Measurements from ENCODE around the gene EVX2. TPM values are rescaled to one million over a fixed set of nuclear protein-coding genes. Genes with fewer than 3 reads are reported as not detected.

EVX2 gene
- total RNA-seq, 1 experiment from 2014 or later, result not detected

DNA sequence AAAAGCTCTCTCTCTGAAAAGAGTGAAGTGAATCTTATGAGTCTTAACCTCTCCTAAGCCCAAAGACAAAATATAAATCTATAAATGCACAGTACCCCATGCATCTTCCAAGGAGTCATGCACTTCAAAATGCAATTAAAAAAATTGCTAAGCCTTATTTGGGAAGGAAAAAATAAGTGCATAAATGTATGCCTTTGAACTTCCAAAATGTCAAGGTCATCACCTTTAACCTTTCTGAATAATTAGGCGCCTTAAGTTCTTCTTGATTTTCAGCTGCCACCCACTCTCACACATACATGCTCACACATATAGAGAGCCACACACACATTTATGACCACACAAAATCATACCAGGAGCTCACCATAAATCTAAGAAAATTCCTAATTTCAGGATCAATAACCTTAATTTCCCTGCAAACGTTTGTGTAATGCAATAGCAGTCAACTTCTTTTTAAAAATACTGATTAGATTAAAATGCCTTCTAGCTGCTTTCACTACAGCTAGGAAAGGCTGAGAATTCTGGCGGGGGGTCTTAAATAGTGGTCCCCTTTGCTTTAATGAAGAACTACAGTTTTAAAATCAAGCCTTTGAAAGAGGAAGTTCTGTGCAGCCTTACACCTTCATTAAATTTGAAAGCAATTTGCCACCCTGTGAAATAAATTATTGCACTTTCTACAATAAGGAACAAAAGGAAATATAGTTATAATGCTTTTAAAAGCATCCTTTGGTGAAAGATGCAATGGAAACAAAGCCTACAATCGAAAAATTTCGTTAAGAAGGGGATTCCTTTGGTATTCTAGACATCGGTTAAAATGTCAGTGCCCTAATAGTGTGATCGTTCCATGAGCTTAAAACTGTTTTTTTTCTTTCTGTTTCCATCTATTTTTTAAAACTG, 26.9 kb upstream of the EVX2 start:
- no peak for DNase-seq (ENCODE audit: low spot score)
- in situ Hi-C loops (cut with HindIII; ENCODE audit: low sequenced_read_pairs), result no loop called here

GRCh38 chr2:176109946-176110345, 26.2 kb upstream of the EVX2 start:
- no peak for DNase-seq (ENCODE audit: low spot score)
- in situ Hi-C loops (cut with HindIII; ENCODE audit: low sequenced_read_pairs), result no loop called here

DNA sequence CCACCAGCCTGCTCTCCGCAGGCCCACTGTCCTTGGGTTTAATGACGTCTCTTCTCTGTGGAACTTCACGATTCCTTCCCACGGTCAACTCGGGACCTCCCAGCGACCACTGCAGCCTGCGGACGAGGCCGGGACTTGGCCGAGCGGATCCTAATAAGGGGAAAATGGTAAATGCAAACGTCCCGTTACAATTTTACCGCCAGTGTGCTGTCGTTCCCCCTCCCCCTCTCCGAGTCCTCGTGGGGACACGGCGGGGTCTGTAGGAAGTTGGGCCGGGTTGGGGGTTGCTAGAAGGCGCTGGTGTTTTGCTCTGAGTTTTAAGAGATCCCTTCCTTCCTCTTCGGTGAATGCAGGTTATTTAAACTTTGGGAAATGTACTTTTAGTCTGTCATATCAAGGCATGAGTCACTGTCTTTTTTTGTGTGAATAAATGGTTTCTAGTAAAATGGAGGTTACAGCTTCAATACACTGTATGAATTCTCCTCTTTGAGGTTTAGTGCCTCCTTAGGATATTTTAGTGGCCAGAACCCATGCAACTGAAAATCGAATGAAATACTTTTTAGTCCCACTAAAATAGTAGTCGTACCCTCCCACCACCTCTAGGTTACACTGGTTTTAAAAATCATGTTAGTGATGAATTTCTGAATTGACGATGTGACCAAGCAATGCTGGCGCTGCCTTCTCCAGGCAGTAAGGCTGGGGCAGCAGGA, 25.6 kb upstream of the EVX2 start:
- DNase-seq (ENCODE audit: low spot score), result no peak
- in situ Hi-C loops (cut with HindIII; ENCODE audit: low sequenced_read_pairs), result no loop called here

- in situ Hi-C loops (cut with HindIII; ENCODE audit: low sequenced_read_pairs), result no loop called here
- DNase-seq (ENCODE audit: low spot score), result no peak
Measured at GRCh38 chr2:176107731-176108181, 24.0 kb upstream of the EVX2 start.

DNA sequence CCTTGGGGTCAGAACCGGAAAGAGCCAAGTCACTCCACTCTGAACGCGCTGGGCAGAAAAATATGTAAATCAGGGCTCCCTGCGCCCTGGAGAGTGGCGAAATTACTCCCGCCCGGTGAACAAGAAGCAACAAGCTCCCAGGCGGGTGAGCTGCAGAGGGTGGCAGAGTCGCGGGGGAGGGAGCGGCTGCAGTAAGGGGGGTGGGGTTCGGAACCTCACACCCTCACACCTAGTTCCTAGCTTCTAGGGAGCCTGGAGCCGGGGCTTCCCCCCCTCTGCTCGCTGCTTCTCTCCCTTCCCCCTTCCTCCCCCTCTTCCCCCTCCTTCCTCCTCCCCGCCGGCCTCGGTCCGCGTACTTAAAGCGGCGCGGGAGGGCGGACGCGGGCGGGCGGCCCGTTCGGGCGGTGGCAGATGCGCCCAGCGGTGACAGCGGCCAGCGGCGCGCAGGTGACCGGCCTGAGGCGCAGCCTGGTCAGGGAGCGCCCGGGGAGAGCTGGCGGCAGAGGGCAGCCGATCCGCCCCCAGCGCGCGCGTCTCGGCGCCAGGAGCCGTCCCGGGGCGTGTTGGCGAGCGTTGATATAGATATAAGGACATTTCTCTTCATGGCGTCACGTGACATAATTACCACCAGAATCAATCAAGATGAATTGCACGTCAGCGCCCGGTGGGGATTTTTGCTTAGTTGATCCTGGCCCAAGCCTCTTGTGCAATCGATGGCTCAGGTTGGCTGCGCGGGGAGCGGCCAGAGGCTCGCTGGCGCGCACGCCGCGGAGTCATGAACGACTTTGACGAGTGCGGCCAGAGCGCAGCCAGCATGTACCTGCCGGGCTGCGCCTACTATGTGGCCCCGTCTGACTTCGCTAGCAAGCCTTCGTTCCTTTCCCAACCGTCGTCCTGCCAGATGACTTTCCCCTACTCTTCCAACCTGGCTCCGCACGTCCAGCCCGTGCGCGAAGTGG, 23.1 kb upstream of the EVX2 start, which contains the start of gene HOXD11:
Gene HOXD11 (plus strand): TSS at position 700 of the 959 bp plus-strand sequence. CDS start 76 bp downstream, at position 776.
- no peak for DNase-seq (ENCODE audit: low spot score)

DNA sequence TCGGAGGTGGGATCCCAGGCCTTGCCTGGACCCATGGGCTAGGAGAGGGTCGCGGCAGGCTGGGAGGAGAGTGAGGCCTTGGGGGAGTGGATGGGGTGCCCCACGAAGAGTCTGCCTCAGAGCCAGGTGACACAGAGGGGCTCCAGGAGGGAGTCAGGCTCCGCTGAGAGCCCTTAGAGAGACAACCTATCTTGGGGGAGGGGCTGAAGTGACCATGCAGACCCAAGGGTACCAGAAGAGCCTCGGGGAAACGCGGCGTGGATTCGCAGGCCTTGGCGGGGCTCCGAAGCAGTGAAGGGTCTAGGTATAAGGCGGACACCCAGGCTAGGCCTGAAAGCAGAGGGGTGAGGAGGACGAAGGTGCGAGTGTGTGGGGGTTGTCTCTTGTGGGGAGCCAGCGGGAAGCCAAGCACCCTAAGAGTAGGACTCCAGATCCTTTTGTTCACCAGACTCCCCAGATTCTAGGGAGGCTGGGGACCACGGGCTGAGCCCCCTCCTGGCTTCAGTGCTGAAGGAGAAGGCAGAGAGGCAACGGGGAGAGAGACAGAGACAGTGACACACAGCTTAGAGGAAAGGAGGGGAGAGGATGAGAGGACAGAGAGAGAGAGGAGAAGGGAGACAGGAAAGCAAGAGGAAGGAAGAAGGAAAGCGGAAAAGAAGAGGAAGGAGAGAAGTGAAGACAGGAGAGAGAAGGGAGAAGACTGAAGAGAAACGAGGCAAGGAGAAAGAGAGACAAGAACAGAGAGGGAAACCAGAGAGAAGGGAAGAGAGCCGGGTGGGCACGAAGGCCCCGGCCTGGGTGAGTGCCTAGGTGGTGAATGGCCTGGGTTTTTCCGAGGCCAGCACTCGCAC, 22.2 kb upstream of the EVX2 start:
- in situ Hi-C loops (cut with HindIII; ENCODE audit: low sequenced_read_pairs), result no loop called here
- DNase-seq (ENCODE audit: low spot score), result no peak

More for the DNA sequence above, 23.1 kb upstream of the EVX2 start, which contains the start of gene HOXD11:
- in situ Hi-C loops (cut with HindIII; ENCODE audit: low sequenced_read_pairs), result no loop called here

DNA sequence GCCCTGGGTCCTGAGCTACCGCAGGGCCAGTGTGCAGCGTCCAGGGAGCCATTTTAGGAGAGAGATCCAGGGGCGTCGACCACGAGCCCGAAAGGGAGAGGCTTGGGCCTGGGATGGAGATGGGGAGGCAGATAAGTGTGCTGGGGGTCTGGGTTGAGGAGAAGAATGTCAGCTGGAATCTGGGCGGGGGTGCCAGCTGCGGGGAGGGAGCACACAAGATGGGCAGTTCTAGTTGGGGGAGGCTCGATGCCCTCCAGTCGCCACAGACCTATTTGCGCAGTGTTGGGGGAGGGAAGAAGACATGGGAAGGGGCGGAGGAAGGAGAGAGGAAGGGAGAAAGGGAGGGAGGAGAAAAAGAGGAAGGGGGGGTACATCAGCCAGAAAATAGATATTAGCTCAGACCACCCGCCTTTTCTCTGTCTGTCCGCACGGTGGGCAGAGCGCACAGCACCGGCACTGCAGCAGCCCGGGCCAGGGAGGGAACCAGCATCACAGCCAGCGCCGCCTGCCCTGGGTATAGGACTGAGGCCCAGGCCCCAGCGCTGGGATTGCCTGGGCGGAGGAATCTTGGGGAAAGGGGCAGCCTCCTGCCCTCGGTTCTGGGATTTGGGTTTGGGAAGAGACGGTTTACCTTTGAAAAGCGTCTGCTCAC, 21.4 kb upstream of the EVX2 start:
- no peak for DNase-seq (ENCODE audit: low spot score)
- in situ Hi-C loops (cut with HindIII; ENCODE audit: low sequenced_read_pairs), result no loop called here

- in situ Hi-C loops (cut with HindIII; ENCODE audit: low sequenced_read_pairs), result no loop called here
- no peak for DNase-seq (ENCODE audit: low spot score)
Measured at GRCh38 chr2:176104316-176105077, 20.7 kb upstream of the EVX2 start.

GRCh38 chr2:176103742-176104315, 20.1 kb upstream of the EVX2 start:
- in situ Hi-C loops (cut with HindIII; ENCODE audit: low sequenced_read_pairs), result no loop called here
- no peak for DNase-seq (ENCODE audit: low spot score)

- no peak for DNase-seq (ENCODE audit: low spot score)
- in situ Hi-C loops (cut with HindIII; ENCODE audit: low sequenced_read_pairs), result no loop called here
Measured at GRCh38 chr2:176103194-176103593, 19.4 kb upstream of the EVX2 start.

DNA sequence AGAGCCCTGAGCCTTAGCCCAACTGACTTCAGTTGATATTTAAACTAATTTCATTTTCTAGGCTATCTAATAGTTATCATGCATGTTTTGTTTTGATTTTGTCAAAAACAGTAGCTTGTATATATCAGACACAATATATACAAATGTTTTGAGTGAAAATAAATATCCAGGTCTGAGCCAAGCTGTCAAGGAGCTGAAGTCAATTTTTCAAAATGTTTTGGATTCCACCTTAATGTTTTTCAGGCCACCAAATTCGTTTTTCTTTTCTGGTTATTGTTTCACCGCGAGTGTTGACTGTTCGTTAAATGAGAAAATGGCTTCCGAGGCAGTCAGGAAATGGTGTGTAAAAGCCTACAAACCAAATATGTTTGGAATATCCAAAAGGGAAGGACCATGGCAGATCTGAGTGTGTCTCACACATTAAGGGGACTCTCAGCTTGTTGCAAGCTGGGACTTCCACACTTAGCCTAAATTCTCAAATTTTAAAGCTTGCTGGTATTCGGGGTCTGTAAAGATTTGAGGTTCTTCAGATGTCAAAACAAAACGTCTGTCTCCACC, 18.6 kb upstream of the EVX2 start:
- in situ Hi-C loops (cut with HindIII; ENCODE audit: low sequenced_read_pairs), result no loop called here
- no peak for DNase-seq (ENCODE audit: low spot score)

GRCh38 chr2:176101842-176102241, 18.1 kb upstream of the EVX2 start:
- DNase-seq (ENCODE audit: low spot score), result no peak
- in situ Hi-C loops (cut with HindIII; ENCODE audit: low sequenced_read_pairs), result no loop called here

- in situ Hi-C loops (cut with HindIII; ENCODE audit: low sequenced_read_pairs), result no loop called here
- no peak for DNase-seq (ENCODE audit: low spot score)
Measured at GRCh38 chr2:176101216-176101830, 17.6 kb upstream of the EVX2 start.

- no peak for DNase-seq (ENCODE audit: low spot score)
- in situ Hi-C loops (cut with HindIII; ENCODE audit: low sequenced_read_pairs), result no loop called here
Measured at GRCh38 chr2:176100547-176101140, 16.9 kb upstream of the EVX2 start.

GRCh38 chr2:176099728-176100546, 16.2 kb upstream of the EVX2 start, which contains the start of gene HOXD12:
Gene HOXD12 (plus strand): TSS chr2:176099795. CDS start chr2:176099802, 7 bp downstream.
- in situ Hi-C loops (cut with HindIII; ENCODE audit: low sequenced_read_pairs), result no loop called here
- no peak for DNase-seq (ENCODE audit: low spot score)

Data from G401 (cell line).